HEK293 (cell line): Measurements from ENCODE around the gene NDUFV1.

ENCODE experiments used
- BCL11B ChIP-seq: fragments of 450-650 bp; formaldehyde crosslinking; IDR thresholded peaks from 2 replicates; pipeline ENCODE4 v1.5.1; 2016; ENCODE audit warnings: low read depth, missing biosample characterization, missing genetic modification characterization
- EGR2 ChIP-seq: fragments of 450-650 bp; formaldehyde crosslinking; IDR thresholded peaks from 2 replicates; pipeline ENCODE4 v1.5.1; 2016; ENCODE audit warnings: low read depth, missing biosample characterization, missing genetic modification characterization
- OVOL3 ChIP-seq: fragments of 450-650 bp; formaldehyde crosslinking; IDR thresholded peaks from 2 replicates; pipeline ENCODE4 v1.5.1; 2016; ENCODE audit warnings: missing biosample characterization, missing genetic modification characterization
- PRDM1 ChIP-seq: fragments of 450-650 bp; formaldehyde crosslinking; IDR thresholded peaks from 2 replicates; pipeline ENCODE4; 2016; ENCODE audit warnings: missing biosample characterization, missing genetic modification characterization
- RBAK ChIP-seq: fragments of 450-650 bp; formaldehyde crosslinking; IDR thresholded peaks from 2 replicates; pipeline ENCODE4 v1.5.1; 2016; ENCODE audit warnings: missing biosample characterization, missing genetic modification characterization
- SCRT1 ChIP-seq: fragments of 450-650 bp; formaldehyde crosslinking; IDR thresholded peaks from 2 replicates; pipeline ENCODE4 v1.5.1; 2016; ENCODE audit warnings: missing biosample characterization, missing genetic modification characterization, borderline replicate concordance
- SP3 ChIP-seq: fragments of 450-650 bp; formaldehyde crosslinking; IDR thresholded peaks from 2 replicates; pipeline ENCODE4 v1.5.1; 2016; ENCODE audit warnings: missing biosample characterization, missing genetic modification characterization
- SP7 ChIP-seq: fragments of 450-650 bp; formaldehyde crosslinking; IDR thresholded peaks from 2 replicates; pipeline ENCODE4 v1.5.1; 2016; ENCODE audit warnings: missing biosample characterization, missing genetic modification characterization
- ZBTB1 ChIP-seq: fragments of 450-650 bp; formaldehyde crosslinking; IDR thresholded peaks from 2 replicates; pipeline ENCODE4 v1.5.1; 2016; ENCODE audit warnings: missing biosample characterization, missing genetic modification characterization
- ZBTB20 ChIP-seq: fragments of 450-650 bp; formaldehyde crosslinking; IDR thresholded peaks from 2 replicates; pipeline ENCODE4 v1.5.1; 2016; ENCODE audit warnings: missing biosample characterization, missing genetic modification characterization
- ZNF175 ChIP-seq: fragments of 450-650 bp; formaldehyde crosslinking; IDR thresholded peaks from 2 replicates; pipeline ENCODE4 v1.5.1; 2016; ENCODE audit warnings: missing biosample characterization, missing genetic modification characterization
- ZNF239 ChIP-seq: fragments of 450-650 bp; formaldehyde crosslinking; IDR thresholded peaks from 2 replicates; pipeline ENCODE4 v1.5.1; 2016; ENCODE audit warnings: missing biosample characterization, missing genetic modification characterization
- ZNF292 ChIP-seq: fragments of 450-650 bp; formaldehyde crosslinking; IDR thresholded peaks from 2 replicates; pipeline ENCODE4 v1.5.1; 2016; ENCODE audit warnings: low read depth, missing biosample characterization, missing genetic modification characterization, borderline replicate concordance
- ZNF311 ChIP-seq: fragments of 450-650 bp; formaldehyde crosslinking; IDR thresholded peaks from 2 replicates; pipeline ENCODE4 v1.5.1; 2017; ENCODE audit warnings: missing biosample characterization, missing genetic modification characterization, borderline replicate concordance
- ZNF391 ChIP-seq: fragments of 450-650 bp; formaldehyde crosslinking; IDR thresholded peaks from 2 replicates; pipeline ENCODE4 v1.5.1; 2016; ENCODE audit warnings: low read depth, missing biosample characterization, missing genetic modification characterization, borderline replicate concordance
- ZNF433 ChIP-seq: fragments of 450-650 bp; formaldehyde crosslinking; IDR thresholded peaks from 2 replicates; pipeline ENCODE4 v1.5.1; 2016; ENCODE audit warnings: missing biosample characterization, missing genetic modification characterization, low read depth
- ZNF600 ChIP-seq: fragments of 450-650 bp; formaldehyde crosslinking; IDR thresholded peaks from 2 replicates; pipeline ENCODE4 v1.5.1; 2016; ENCODE audit warnings: missing biosample characterization, missing genetic modification characterization
- ZNF654 ChIP-seq: fragments of 450-650 bp; formaldehyde crosslinking; IDR thresholded peaks from 2 replicates; pipeline ENCODE4 v1.5.1; 2016; ENCODE audit warnings: low read depth, missing biosample characterization, missing genetic modification characterization
- ZNF660 ChIP-seq: fragments of 450-650 bp; IDR thresholded peaks from 2 replicates; pipeline ENCODE4 v1.5.1; 2018; ENCODE audit warnings: missing biosample characterization, mild to moderate bottlenecking, missing genetic modification characterization
- ZNF670 ChIP-seq: fragments of 450-650 bp; formaldehyde crosslinking; IDR thresholded peaks from 2 replicates; pipeline ENCODE4 v1.5.1; 2016; ENCODE audit warnings: missing biosample characterization, missing genetic modification characterization, low read depth
- ZNF677 ChIP-seq: fragments of 450-650 bp; IDR thresholded peaks from 2 replicates; pipeline ENCODE4 v1.5.0; 2018; ENCODE audit warnings: missing biosample characterization, mild to moderate bottlenecking, missing genetic modification characterization, moderate library complexity
- ZNF76 ChIP-seq: fragments of 450-650 bp; formaldehyde crosslinking; IDR thresholded peaks from 2 replicates; pipeline ENCODE4; 2016; ENCODE audit warnings: low read depth, missing biosample characterization, missing genetic modification characterization, borderline replicate concordance
- TF ChIP-seq, protein P1 (sequence below): fragments of 450-650 bp; formaldehyde crosslinking; IDR thresholded peaks from 2 replicates; pipeline ENCODE4 v1.5.1; 2016; ENCODE audit warnings: missing biosample characterization, missing genetic modification characterization
- TF ChIP-seq, protein P2 (sequence below): fragments of 450-650 bp; formaldehyde crosslinking; IDR thresholded peaks from 2 replicates; pipeline ENCODE4 v1.5.1; 2016; ENCODE audit warnings: missing biosample characterization, missing genetic modification characterization, borderline replicate concordance
- TF ChIP-seq, protein P3 (sequence below): fragments of 450-650 bp; formaldehyde crosslinking; IDR thresholded peaks from 2 replicates; pipeline ENCODE4 v1.5.1; 2016; ENCODE audit warnings: missing biosample characterization, missing genetic modification characterization
- TF ChIP-seq, protein P4 (sequence below): fragments of 450-650 bp; formaldehyde crosslinking; IDR thresholded peaks from 2 replicates; pipeline ENCODE4 v1.5.1; 2017; ENCODE audit warnings: missing biosample characterization, missing genetic modification characterization
- TF ChIP-seq, protein P5 (sequence below): fragments of 450-650 bp; formaldehyde crosslinking; IDR thresholded peaks from 2 replicates; pipeline ENCODE4 v1.5.1; 2017; ENCODE audit warnings: missing biosample characterization, missing genetic modification characterization

NDUFV1 gene

DNA sequence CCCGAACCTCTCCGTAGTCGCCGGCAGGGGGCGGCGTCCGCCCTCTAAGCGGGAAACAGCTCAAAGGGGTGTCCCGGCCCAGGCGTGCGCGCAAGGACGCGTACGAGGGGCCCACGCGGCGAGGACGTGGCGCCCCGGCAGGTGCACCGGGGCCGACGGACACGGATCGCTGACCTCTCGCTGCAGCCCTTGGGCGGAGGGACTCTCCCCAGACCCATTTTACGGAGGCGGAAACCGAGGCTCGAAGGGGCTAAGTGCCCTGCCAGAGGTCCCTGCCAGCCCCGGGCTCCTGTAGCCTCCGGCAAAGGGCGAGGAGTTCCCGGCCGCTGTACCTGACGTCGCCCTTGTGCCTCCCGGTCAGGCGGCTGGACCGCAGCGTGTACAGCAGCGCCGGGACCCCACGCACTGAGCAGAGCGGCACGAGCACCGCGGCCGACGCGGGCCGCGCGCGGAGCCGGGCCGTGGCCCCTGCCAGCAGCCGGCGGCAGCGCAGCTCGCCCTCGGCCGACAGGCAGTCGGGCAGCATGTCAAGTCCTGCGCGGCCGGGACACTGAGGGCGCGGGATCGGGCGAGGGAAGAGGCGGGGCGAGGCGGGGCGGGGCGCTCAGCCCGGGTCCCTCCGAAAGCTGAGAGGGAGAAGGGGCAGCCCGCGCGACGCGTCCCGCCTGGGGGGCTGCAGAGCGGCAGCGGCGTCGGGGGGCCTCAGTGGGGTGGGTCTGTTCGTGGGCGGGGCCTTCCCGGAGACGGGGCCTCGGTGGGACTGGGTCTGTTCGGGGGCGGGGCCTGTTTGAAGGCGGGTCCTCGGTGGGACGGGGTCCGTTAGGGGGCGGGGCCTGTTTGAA lies 22.9 kb downstream of the NDUFV1 start, which contains the start of gene NUDT8 (continued):
- no peak for TF ChIP-seq BCL11B (tag by site-specific recombination)
- TF ChIP-seq SP7 (tag by site-specific recombination), result peak; percentile 73
- TF ChIP-seq ZNF600, result no peak
- TF ChIP-seq, protein P1, sequence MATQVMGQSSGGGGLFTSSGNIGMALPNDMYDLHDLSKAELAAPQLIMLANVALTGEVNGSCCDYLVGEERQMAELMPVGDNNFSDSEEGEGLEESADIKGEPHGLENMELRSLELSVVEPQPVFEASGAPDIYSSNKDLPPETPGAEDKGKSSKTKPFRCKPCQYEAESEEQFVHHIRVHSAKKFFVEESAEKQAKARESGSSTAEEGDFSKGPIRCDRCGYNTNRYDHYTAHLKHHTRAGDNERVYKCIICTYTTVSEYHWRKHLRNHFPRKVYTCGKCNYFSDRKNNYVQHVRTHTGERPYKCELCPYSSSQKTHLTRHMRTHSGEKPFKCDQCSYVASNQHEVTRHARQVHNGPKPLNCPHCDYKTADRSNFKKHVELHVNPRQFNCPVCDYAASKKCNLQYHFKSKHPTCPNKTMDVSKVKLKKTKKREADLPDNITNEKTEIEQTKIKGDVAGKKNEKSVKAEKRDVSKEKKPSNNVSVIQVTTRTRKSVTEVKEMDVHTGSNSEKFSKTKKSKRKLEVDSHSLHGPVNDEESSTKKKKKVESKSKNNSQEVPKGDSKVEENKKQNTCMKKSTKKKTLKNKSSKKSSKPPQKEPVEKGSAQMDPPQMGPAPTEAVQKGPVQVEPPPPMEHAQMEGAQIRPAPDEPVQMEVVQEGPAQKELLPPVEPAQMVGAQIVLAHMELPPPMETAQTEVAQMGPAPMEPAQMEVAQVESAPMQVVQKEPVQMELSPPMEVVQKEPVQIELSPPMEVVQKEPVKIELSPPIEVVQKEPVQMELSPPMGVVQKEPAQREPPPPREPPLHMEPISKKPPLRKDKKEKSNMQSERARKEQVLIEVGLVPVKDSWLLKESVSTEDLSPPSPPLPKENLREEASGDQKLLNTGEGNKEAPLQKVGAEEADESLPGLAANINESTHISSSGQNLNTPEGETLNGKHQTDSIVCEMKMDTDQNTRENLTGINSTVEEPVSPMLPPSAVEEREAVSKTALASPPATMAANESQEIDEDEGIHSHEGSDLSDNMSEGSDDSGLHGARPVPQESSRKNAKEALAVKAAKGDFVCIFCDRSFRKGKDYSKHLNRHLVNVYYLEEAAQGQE (tag by site-specific recombination), result no peak
- no peak for TF ChIP-seq ZNF292
- TF ChIP-seq, protein P2, sequence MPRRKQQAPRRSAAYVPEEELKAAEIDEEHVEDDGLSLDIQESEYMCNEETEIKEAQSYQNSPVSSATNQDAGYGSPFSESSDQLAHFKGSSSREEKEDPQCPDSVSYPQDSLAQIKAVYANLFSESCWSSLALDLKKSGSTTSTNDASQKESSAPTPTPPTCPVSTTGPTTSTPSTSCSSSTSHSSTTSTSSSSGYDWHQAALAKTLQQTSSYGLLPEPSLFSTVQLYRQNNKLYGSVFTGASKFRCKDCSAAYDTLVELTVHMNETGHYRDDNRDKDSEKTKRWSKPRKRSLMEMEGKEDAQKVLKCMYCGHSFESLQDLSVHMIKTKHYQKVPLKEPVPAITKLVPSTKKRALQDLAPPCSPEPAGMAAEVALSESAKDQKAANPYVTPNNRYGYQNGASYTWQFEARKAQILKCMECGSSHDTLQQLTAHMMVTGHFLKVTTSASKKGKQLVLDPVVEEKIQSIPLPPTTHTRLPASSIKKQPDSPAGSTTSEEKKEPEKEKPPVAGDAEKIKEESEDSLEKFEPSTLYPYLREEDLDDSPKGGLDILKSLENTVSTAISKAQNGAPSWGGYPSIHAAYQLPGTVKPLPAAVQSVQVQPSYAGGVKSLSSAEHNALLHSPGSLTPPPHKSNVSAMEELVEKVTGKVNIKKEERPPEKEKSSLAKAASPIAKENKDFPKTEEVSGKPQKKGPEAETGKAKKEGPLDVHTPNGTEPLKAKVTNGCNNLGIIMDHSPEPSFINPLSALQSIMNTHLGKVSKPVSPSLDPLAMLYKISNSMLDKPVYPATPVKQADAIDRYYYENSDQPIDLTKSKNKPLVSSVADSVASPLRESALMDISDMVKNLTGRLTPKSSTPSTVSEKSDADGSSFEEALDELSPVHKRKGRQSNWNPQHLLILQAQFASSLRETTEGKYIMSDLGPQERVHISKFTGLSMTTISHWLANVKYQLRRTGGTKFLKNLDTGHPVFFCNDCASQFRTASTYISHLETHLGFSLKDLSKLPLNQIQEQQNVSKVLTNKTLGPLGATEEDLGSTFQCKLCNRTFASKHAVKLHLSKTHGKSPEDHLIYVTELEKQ (tag by site-specific recombination), result no peak
- no peak for TF ChIP-seq ZNF660 (tag by site-specific recombination)
- TF ChIP-seq ZNF670, result no peak
- no peak for TF ChIP-seq SCRT1
- no peak for TF ChIP-seq RBAK
- TF ChIP-seq ZNF311 (tag by site-specific recombination), result no peak
- TF ChIP-seq ZNF391 (tag by site-specific recombination), result peak; percentile 26; the same call in 1 of the 2 replicates
- TF ChIP-seq, protein P3, sequence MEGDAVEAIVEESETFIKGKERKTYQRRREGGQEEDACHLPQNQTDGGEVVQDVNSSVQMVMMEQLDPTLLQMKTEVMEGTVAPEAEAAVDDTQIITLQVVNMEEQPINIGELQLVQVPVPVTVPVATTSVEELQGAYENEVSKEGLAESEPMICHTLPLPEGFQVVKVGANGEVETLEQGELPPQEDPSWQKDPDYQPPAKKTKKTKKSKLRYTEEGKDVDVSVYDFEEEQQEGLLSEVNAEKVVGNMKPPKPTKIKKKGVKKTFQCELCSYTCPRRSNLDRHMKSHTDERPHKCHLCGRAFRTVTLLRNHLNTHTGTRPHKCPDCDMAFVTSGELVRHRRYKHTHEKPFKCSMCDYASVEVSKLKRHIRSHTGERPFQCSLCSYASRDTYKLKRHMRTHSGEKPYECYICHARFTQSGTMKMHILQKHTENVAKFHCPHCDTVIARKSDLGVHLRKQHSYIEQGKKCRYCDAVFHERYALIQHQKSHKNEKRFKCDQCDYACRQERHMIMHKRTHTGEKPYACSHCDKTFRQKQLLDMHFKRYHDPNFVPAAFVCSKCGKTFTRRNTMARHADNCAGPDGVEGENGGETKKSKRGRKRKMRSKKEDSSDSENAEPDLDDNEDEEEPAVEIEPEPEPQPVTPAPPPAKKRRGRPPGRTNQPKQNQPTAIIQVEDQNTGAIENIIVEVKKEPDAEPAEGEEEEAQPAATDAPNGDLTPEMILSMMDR (tag by site-specific recombination), result peak; percentile 84
- no peak for TF ChIP-seq ZNF677 (tag by site-specific recombination)
- no peak for TF ChIP-seq ZNF239
- TF ChIP-seq PRDM1 (tag by site-specific recombination), result no peak
- TF ChIP-seq ZBTB1 (tag by site-specific recombination), result no peak
- TF ChIP-seq OVOL3 (tag by site-specific recombination), result no peak
- TF ChIP-seq, protein P4, sequence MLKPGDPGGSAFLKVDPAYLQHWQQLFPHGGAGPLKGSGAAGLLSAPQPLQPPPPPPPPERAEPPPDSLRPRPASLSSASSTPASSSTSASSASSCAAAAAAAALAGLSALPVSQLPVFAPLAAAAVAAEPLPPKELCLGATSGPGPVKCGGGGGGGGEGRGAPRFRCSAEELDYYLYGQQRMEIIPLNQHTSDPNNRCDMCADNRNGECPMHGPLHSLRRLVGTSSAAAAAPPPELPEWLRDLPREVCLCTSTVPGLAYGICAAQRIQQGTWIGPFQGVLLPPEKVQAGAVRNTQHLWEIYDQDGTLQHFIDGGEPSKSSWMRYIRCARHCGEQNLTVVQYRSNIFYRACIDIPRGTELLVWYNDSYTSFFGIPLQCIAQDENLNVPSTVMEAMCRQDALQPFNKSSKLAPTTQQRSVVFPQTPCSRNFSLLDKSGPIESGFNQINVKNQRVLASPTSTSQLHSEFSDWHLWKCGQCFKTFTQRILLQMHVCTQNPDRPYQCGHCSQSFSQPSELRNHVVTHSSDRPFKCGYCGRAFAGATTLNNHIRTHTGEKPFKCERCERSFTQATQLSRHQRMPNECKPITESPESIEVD (tag by site-specific recombination), result no peak
- TF ChIP-seq ZNF433 (tag by site-specific recombination), result no peak
- no peak; the same call in none of the 2 replicates for TF ChIP-seq SP3 (tag by site-specific recombination)
- peak; percentile 64 for TF ChIP-seq ZBTB20 (tag by site-specific recombination)
- no peak for TF ChIP-seq EGR2 (tag by site-specific recombination)
- TF ChIP-seq ZNF76 (tag by site-specific recombination), result no peak
- TF ChIP-seq ZNF654 (tag by site-specific recombination), result peak; percentile 43
- TF ChIP-seq, protein P5, sequence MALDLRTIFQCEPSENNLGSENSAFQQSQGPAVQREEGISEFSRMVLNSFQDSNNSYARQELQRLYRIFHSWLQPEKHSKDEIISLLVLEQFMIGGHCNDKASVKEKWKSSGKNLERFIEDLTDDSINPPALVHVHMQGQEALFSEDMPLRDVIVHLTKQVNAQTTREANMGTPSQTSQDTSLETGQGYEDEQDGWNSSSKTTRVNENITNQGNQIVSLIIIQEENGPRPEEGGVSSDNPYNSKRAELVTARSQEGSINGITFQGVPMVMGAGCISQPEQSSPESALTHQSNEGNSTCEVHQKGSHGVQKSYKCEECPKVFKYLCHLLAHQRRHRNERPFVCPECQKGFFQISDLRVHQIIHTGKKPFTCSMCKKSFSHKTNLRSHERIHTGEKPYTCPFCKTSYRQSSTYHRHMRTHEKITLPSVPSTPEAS (tag by site-specific recombination), result no peak
- TF ChIP-seq ZNF175 (tag by site-specific recombination), result no peak
